Tibial nerve (tissue), 4 donors: Measurements from ENCODE around the gene ZNF333. TPM values are rescaled to one million over a fixed set of nuclear protein-coding genes. Genes with fewer than 3 reads are reported as not detected.
"Not testable (repeated sequence)": the region's sequence is repeated elsewhere in the genome, so short reads cannot be mapped to it uniquely, and the experiment has no call there.

Experiments used
- DNase-seq, 2 donors: peaks; one replicate each; pipeline ENCODE4 v3.0.0-alpha.2; 2019; ENCODE audit warnings: low spot score in 2 of 2
- H3K27ac ChIP-seq, 4 donors: fragments of 200-600 bp; sonication (generic) in 3 of 4; one replicate each; pipeline ENCODE4 v1.5.1; 2017 to 2019; ENCODE audit warnings: mild to moderate bottlenecking in 1 of 4
- H3K27me3 ChIP-seq, 2 donors: fragments of 200-600 bp; sonication (generic) in 1 of 2; one replicate each; pipeline versions ENCODE4 v1.5.1 to v1.6.0; 2017 to 2019
- H3K36me3 ChIP-seq, 3 donors: fragments of 200-600 bp; sonication (generic); one replicate each; pipeline ENCODE4 v1.5.1; 2018 to 2019
- H3K4me1 ChIP-seq, 4 donors: fragments of 200-600 bp; sonication (generic) in 3 of 4; one replicate each; pipeline ENCODE4 v1.5.1; 2017 to 2019
- H3K4me3 ChIP-seq, 4 donors: fragments of 200-600 bp; sonication (generic) in 3 of 4; one replicate each; pipeline ENCODE4 v1.5.1; 2017 to 2019; ENCODE audit warnings: mild to moderate bottlenecking in 1 of 4, moderate library complexity in 1 of 4
- H3K9me3 ChIP-seq, 4 donors: fragments of 200-600 bp; sonication (generic) in 3 of 4; one replicate each; pipeline ENCODE4 v1.5.1; 2017 to 2019
- EP300 ChIP-seq, 2 donors: sonication (generic); formaldehyde crosslinking; IDR thresholded peaks; one replicate each; pipeline ENCODE4 v1.6.1; 2017; ENCODE audit warnings: antibody characterized with exemption in 2 of 2, mild to moderate bottlenecking in 1 of 2
- POLR2A ChIP-seq, 2 donors: fragments of 450-650 bp; IDR thresholded peaks; one replicate each; pipeline ENCODE4 v1.6.1; 2017; ENCODE audit warnings: antibody characterized with exemption in 2 of 2, mild to moderate bottlenecking in 2 of 2, moderate library complexity in 2 of 2
- WGBS, 2 donors: methylation state at CpG; one replicate each; pipeline ENCODE4 v1.1.5; 2018; 5-methylcytosine and 5-hydroxymethylcytosine counted together
- total RNA-seq, 4 donors: library from RNA; depleted of rRNA; stranded (reverse); fragments of >200 nt; gene quantifications; one replicate each; pipeline ENCODE4 v1.1.0, GENCODE V29; 2016
- TF ChIP-seq, protein P1 (sequence below), 5 experiments: fragments of 200-600 bp in 3 of 5; fragments of 450-650 bp in 2 of 5; sonication (generic) in 3 of 5; IDR thresholded peaks; one replicate each; pipeline ENCODE4 v1.5.1; 2016 to 2019; ENCODE audit warnings: antibody characterized with exemption in 5 of 5, mild to moderate bottlenecking in 3 of 5, moderate library complexity in 2 of 5

The ZNF333 gene
- total RNA-seq, 4 donors from 2014 or later, result 35.3 to 42.6 (median 39.6) TPM

DNA sequence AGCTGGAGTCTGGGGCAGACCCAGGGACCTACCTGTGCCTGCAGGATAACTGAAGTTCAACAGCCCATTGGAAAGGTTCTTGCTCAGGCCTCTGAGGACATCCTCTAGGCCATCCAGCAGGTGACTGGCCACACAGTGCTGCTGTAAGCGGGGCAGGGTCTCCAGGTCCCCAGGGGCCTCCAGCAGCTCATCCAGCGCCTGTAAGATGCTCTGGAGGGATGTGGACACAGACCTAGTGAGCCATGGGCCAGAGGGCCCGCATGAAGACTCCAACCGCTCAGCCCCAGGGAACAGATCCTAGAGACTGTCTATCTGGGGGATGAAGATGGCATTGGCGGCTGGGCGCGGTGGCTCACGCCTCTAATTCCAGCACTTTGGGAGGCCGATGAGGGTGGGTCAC lies 74.6 kb downstream of the ZNF333 start:
- WGBS, 2 donors, result 75 to 83% methylated on average over 5 to 9 of the region's 9 CpGs
- Histone ChIP-seq H3K36me3 (no peaks in the 10 kb centered on the region), H3K27ac (no peak overlapping the region), H3K9me3 (peaks cover 0 to 45% (median 0%) of the 10 kb centered on the region in 4 donors), H3K4me1 (no peaks in the 10 kb centered on the region), H3K27me3 (no peaks in the 10 kb centered on the region), H3K4me3 (no peak overlapping the region)
- DNase-seq, result no peak
- no peak for TF ChIP-seq EP300 (IDR thresholded peaks at IDR 0.05)
- TF ChIP-seq, protein P1, sequence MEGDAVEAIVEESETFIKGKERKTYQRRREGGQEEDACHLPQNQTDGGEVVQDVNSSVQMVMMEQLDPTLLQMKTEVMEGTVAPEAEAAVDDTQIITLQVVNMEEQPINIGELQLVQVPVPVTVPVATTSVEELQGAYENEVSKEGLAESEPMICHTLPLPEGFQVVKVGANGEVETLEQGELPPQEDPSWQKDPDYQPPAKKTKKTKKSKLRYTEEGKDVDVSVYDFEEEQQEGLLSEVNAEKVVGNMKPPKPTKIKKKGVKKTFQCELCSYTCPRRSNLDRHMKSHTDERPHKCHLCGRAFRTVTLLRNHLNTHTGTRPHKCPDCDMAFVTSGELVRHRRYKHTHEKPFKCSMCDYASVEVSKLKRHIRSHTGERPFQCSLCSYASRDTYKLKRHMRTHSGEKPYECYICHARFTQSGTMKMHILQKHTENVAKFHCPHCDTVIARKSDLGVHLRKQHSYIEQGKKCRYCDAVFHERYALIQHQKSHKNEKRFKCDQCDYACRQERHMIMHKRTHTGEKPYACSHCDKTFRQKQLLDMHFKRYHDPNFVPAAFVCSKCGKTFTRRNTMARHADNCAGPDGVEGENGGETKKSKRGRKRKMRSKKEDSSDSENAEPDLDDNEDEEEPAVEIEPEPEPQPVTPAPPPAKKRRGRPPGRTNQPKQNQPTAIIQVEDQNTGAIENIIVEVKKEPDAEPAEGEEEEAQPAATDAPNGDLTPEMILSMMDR (IDR thresholded peaks at IDR 0.05), result no peak
- TF ChIP-seq POLR2A (IDR thresholded peaks at IDR 0.05), result no peak

DNA sequence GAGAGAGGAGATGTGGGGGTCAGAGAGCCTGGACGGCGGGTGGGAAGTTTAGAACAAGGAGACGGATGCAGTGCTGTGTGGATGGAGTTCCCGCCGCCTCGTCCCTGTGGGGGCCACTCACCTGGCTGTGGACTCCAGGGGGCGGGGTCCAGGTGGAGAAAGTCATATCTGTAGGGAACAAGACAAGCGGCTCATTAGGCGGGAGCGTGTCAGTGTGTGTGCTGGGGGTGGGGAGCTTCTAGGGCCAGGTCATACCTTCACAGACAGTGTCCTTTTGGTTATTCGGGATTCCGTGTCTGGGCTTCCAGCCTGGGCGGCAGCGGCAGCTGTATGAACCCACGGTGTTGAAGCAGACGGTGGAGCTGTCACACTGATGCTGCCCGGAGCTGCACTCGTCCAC lies 75.6 kb downstream of the ZNF333 start:
- not testable (repeated sequence) for H3K36me3 ChIP-seq, DNase-seq, H3K27me3 ChIP-seq, H3K4me1 ChIP-seq, H3K4me3 ChIP-seq, H3K27ac ChIP-seq
- peaks cover 0 to 45% (median 0%) of the 10 kb centered on the region in 4 donors for H3K9me3 ChIP-seq
- WGBS, 2 donors, result 80 to 82% methylated on average over 14 to 15 of the region's 18 CpGs

DNA sequence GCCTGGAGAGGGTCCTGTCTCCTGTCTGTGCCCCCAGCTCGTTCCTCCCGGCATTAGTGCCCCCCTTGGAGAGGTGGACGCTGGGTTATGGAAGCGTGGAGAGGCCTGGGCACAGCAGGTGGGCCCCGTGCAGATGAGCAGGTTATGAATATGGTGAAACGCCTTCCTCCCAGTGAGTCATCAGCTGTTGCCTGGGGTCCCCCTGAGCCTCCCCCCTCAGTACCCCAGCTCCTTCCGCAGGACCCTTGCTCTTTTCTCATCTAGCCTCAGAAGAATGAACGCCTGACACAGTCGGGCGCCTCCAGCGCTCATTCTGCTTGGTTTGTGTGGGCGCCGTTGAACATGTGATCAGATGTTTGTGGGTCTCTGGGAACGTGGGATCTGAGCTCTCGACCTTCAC lies 76.0 kb downstream of the ZNF333 start:
- H3K36me3 ChIP-seq, H3K4me3 ChIP-seq, DNase-seq, H3K27me3 ChIP-seq, H3K4me1 ChIP-seq, H3K27ac ChIP-seq: not testable (repeated sequence)
- 82 to 91% methylated on average over 11 to 13 of the region's 15 CpGs for WGBS, 2 donors
- H3K9me3 ChIP-seq, result peaks cover 0 to 42% (median 0%) of the 10 kb centered on the region in 4 donors

DNA sequence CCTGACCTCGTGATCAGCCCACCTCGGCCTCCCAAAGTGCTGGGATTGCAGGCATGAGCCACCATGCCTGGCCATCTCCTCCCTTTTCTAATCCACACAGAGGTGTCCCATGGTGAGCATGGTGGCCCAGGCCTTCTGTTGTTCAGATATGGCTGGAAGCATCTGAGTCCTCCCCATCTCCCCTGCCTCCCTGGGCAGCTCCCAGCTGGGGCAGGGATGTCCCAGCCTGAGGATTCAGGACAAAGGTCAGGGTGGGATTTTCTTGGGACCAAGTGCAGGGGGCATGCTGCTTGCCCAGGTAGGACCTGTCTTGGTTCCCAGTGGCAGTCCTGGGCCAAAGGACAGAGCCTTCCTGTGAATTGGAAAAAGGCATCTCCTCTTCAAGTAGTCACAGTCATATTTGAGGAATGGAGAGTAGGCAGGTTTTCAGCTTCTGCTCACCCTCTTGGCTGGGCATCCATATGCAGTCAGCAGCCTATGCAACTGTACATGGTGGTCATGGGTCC lies 77.7 kb downstream of the ZNF333 start:
- TF ChIP-seq EP300 (IDR thresholded peaks at IDR 0.05) (no peak), POLR2A (IDR thresholded peaks at IDR 0.05) (no peak)
- TF ChIP-seq, protein P1 (IDR thresholded peaks at IDR 0.05), result no peak
- Histone ChIP-seq H3K27me3 (no peaks in the 10 kb centered on the region), H3K4me3 (no peak overlapping the region), H3K9me3 (peaks cover 0 to 27% (median 0%) of the 10 kb centered on the region in 4 donors), H3K4me1 (no peaks in the 10 kb centered on the region), H3K36me3 (no peaks in the 10 kb centered on the region), H3K27ac (no peak overlapping the region)
- DNase-seq, result no peak
- WGBS, 2 donors, result 65 to 81% methylated on average over 2 of the region's 2 CpGs

DNA sequence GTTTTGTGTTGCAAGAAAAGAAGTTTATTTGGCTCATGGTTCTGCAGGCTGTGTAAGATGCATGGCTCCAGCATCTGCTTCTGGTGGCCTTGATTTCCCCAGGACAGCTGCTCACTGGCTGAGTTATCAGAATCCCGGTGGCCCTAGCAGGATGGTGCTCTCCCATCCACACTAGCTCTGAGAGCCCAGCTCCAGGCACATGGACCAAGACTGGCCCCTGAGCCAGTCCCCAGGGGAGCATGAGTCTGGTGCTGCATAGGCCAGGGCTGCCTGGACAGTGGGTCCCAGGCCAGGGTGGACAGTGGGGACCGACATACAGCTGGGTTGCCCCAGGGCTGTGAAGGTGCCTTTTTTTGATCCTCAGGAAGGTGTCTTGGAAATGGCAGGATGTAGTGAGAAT lies 78.2 kb downstream of the ZNF333 start:
- H3K36me3 ChIP-seq, result no peaks in the 10 kb centered on the region
- WGBS, 2 donors, result 75 to 87% methylated on average over 2 of the region's 2 CpGs
- DNase-seq, result no peak
- H3K4me3 ChIP-seq, result no peak overlapping the region
- peaks cover 0 to 23% (median 0%) of the 10 kb centered on the region in 4 donors for H3K9me3 ChIP-seq
- TF ChIP-seq, protein P1 (IDR thresholded peaks at IDR 0.05), result no peak
- TF ChIP-seq POLR2A (IDR thresholded peaks at IDR 0.05), result no peak
- no peak for TF ChIP-seq EP300 (IDR thresholded peaks at IDR 0.05)
- H3K4me1 ChIP-seq, result no peaks in the 10 kb centered on the region
- H3K27me3 ChIP-seq, result no peaks in the 10 kb centered on the region
- H3K27ac ChIP-seq, result no peak overlapping the region

DNA sequence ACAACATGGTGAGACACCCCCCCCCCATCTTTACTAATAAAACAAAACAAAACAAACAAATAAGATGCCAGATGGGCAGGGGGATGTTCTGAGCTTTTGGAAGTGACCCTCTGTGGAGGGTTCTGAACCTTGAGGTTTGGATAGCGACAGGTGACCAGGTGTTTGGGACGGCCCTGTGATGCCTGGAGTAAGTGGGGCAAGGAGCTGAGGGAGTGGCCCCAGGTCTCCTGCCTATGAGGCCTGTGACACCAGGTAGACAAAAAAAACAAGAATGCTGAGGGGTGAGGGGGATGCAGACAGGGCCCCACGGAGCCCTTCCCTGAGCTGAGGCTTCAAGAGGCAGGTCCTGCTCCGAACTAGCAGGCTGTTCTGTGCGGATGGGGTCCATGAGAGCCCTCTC lies 79.4 kb downstream of the ZNF333 start:
- no peak overlapping the region for H3K27ac ChIP-seq
- TF ChIP-seq, protein P1 (IDR thresholded peaks at IDR 0.05), result no peak
- no peaks in the 10 kb centered on the region for H3K36me3 ChIP-seq
- no peak for DNase-seq
- peaks cover 0 to 18% (median 0%) of the 10 kb centered on the region in 4 donors for H3K9me3 ChIP-seq
- H3K4me3 ChIP-seq, result no peak overlapping the region
- no peaks in the 10 kb centered on the region for H3K4me1 ChIP-seq
- WGBS, 2 donors, result 83 to 85% methylated on average over 5 of the region's 5 CpGs
- no peaks in the 10 kb centered on the region for H3K27me3 ChIP-seq
